Measurements from ENCODE around the gene EPN2.

Gene EPN2

GRCh38 chr17:19383681-19384470 lies 146.7 kb downstream of the EPN2 start:
- Histone ChIP-seq H3K9ac (no peak overlapping the region), H3K27me3 (ENCODE audit: insufficient read depth, low read depth) (no peaks in the 10 kb centered on the region), H3K36me3 (ENCODE audit: insufficient read depth) (no peaks in the 10 kb centered on the region), H3K27ac (no peak overlapping the region), H2AFZ (ENCODE audit: low read depth) (no peak overlapping the region), H3K4me3 (IDR thresholded peaks at IDR 0.05; ENCODE audit: insufficient read depth, low read depth, low read length) (no peak overlapping the region), H3K79me2 (ENCODE audit: insufficient read depth, low read depth) (no peaks in the 10 kb centered on the region), H3K4me1 (ENCODE audit: low read depth, poor library complexity, severe bottlenecking) (no peaks in the 10 kb centered on the region), H3K4me2 (no peak overlapping the region), H4K20me1 (ENCODE audit: insufficient read depth) (no peaks in the 10 kb centered on the region)
- TF ChIP-seq CTCF (conservative IDR thresholded peaks at IDR 0.05; ENCODE audit: low read depth, low read length), result no peak

- Histone ChIP-seq H3K27me3 (ENCODE audit: insufficient read depth, low read depth) (no peaks in the 10 kb centered on the region), H3K4me3 (IDR thresholded peaks at IDR 0.05; ENCODE audit: insufficient read depth, low read depth, low read length) (no peak overlapping the region), H3K36me3 (ENCODE audit: insufficient read depth) (no peaks in the 10 kb centered on the region), H3K79me2 (ENCODE audit: insufficient read depth, low read depth) (no peaks in the 10 kb centered on the region), H3K4me1 (ENCODE audit: low read depth, poor library complexity, severe bottlenecking) (no peaks in the 10 kb centered on the region), H2AFZ (ENCODE audit: low read depth) (no peak overlapping the region), H3K27ac (no peak overlapping the region), H3K4me2 (no peak overlapping the region), H3K9ac (no peak overlapping the region), H4K20me1 (ENCODE audit: insufficient read depth) (no peaks in the 10 kb centered on the region)
- no peak for TF ChIP-seq CTCF (conservative IDR thresholded peaks at IDR 0.05; ENCODE audit: low read depth, low read length)
Measured at GRCh38 chr17:19384723-19385391, 147.7 kb downstream of the EPN2 start.

- no peak for TF ChIP-seq CTCF (conservative IDR thresholded peaks at IDR 0.05; ENCODE audit: low read depth, low read length)
- Histone ChIP-seq H3K36me3 (ENCODE audit: insufficient read depth) (no peaks in the 10 kb centered on the region), H2AFZ (ENCODE audit: low read depth) (no peak overlapping the region), H3K9ac (no peak overlapping the region), H3K4me1 (ENCODE audit: low read depth, poor library complexity, severe bottlenecking) (no peaks in the 10 kb centered on the region), H3K27me3 (ENCODE audit: insufficient read depth, low read depth) (no peaks in the 10 kb centered on the region), H3K27ac (no peak overlapping the region), H3K4me2 (no peak overlapping the region), H3K79me2 (ENCODE audit: insufficient read depth, low read depth) (no peaks in the 10 kb centered on the region), H3K4me3 (IDR thresholded peaks at IDR 0.05; ENCODE audit: insufficient read depth, low read depth, low read length) (no peak overlapping the region), H4K20me1 (ENCODE audit: insufficient read depth) (no peaks in the 10 kb centered on the region)
Measured at GRCh38 chr17:19385521-19385983, 148.4 kb downstream of the EPN2 start.

All from KMS-11 (cell line).